ENCODE measurements around the gene PPP2R2C. TPM values are rescaled to one million over a fixed set of nuclear protein-coding genes. Genes with fewer than 3 reads are reported as not detected.

Gene PPP2R2C
- polyA plus RNA-seq, 1 donor (not counting 4 experiments of a cell fraction or from before 2014, with no cell fraction given) = 12.3 TPM

- Histone ChIP-seq H3K9me3 (ENCODE audit: control insufficient read depth, low read depth, low read length) (no peaks in the 10 kb centered on the region), H3K27me3 (ENCODE audit: control insufficient read depth, extremely low read depth, insufficient read depth, low read length) (peaks cover 6% of the 10 kb centered on the region), H3K79me2 (ENCODE audit: control insufficient read depth, insufficient read depth, low read length) (no peaks in the 10 kb centered on the region), H3K36me3 (ENCODE audit: control insufficient read depth in 2 of 2, extremely low read depth in 1 of 2, insufficient read depth in 2 of 2, low read length in 2 of 2) (no peaks in the 10 kb centered on the region), H2AFZ (ENCODE audit: control insufficient read depth, low read length) (no peak overlapping the region), H3K4me1 (ENCODE audit: control insufficient read depth, extremely low read depth, insufficient read depth, low read length) (peaks cover 19% of the 10 kb centered on the region), H3K9me1 (ENCODE audit: control insufficient read depth, extremely low read depth, insufficient read depth, low read length) (no peaks in the 10 kb centered on the region), H4K20me1 (ENCODE audit: control insufficient read depth, extremely low read depth, insufficient read depth, low read length) (no peaks in the 10 kb centered on the region), H3K27ac (ENCODE audit: control insufficient read depth, insufficient read depth, low read length) (no peak overlapping the region), H3K4me2 (ENCODE audit: control insufficient read depth, extremely low read depth, insufficient read depth, low read depth, low read length) (no peak overlapping the region), H3K4me3 (ENCODE audit: control insufficient read depth in 2 of 3, extremely low read depth in 1 of 3, insufficient read depth in 2 of 3, low read depth in 1 of 3, low read length in 3 of 3) (no peak overlapping the region), H3K9ac (ENCODE audit: control insufficient read depth, extremely low read depth, insufficient read depth, low read length) (no peak overlapping the region)
- TF ChIP-seq CTCF (optimal IDR thresholded peaks at IDR 0.05 in 1 of 3, IDR thresholded peaks at IDR 0.05 in 1 of 3, conservative IDR thresholded peaks at IDR 0.05 in 1 of 3; ENCODE audit: extremely low read depth in 1 of 3, insufficient read depth in 2 of 3, low read length in 3 of 3) (no peak), EZH2 (IDR thresholded peaks at IDR 0.05; ENCODE audit: low read length) (no peak)
- DNase-seq (ENCODE audit: low read depth, low spot score) (no peak), FAIRE-seq (no peak)
- dilution Hi-C loops (cut with MboI; ENCODE audit: extremely low pct_ligation_motif_present, low sequenced_read_pairs) = no loop called here
Measured at GRCh38 chr4:6390356-6390755, 82.1 kb downstream of the PPP2R2C start.

DNA sequence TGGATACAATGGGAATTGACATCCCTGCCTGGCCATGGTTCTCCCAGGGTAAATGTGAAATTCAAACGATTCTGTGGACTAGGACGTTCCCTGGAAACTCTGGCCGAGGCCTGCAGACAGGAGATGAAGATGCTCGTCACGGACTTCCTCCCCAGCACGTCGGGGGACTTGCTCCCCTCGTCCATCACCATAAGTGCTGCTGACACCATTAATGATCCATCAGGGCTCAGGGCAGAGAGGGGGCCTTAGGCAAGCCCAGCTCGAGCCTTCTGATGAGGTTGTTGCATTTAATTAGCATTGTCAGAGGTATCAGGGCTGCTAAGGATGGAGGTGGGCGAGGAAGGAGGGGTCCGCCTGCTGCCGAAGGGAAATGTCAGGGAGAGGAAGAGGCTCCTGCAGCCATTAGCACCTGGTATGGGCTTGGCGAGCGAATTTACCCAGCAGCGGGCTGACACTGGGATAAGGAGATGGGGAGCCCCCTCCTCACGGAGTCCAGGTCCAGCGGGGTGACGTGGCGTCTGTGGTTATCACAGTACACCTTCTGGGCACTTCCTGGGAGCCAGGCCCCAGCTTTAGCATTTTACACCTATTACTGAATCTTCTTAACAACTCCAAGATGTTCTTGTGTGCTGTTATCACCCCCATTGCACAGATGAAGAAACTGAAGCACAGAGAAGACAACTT is 83.1 kb downstream of the PPP2R2C start:
- Histone ChIP-seq H3K27me3 (ENCODE audit: control insufficient read depth, extremely low read depth, insufficient read depth, low read length) (peaks cover 4% of the 10 kb centered on the region), H3K4me3 (ENCODE audit: control insufficient read depth in 2 of 3, extremely low read depth in 1 of 3, insufficient read depth in 2 of 3, low read depth in 1 of 3, low read length in 3 of 3) (no peak overlapping the region), H3K9me3 (ENCODE audit: control insufficient read depth, low read depth, low read length) (no peaks in the 10 kb centered on the region), H3K4me2 (ENCODE audit: control insufficient read depth, extremely low read depth, insufficient read depth, low read depth, low read length) (no peak overlapping the region), H4K20me1 (ENCODE audit: control insufficient read depth, extremely low read depth, insufficient read depth, low read length) (no peaks in the 10 kb centered on the region), H2AFZ (ENCODE audit: control insufficient read depth, low read length) (no peak overlapping the region), H3K36me3 (ENCODE audit: control insufficient read depth in 2 of 2, extremely low read depth in 1 of 2, insufficient read depth in 2 of 2, low read length in 2 of 2) (no peaks in the 10 kb centered on the region), H3K79me2 (ENCODE audit: control insufficient read depth, insufficient read depth, low read length) (no peaks in the 10 kb centered on the region), H3K4me1 (ENCODE audit: control insufficient read depth, extremely low read depth, insufficient read depth, low read length) (peaks cover 19% of the 10 kb centered on the region), H3K9ac (ENCODE audit: control insufficient read depth, extremely low read depth, insufficient read depth, low read length) (no peak overlapping the region), H3K9me1 (ENCODE audit: control insufficient read depth, extremely low read depth, insufficient read depth, low read length) (no peaks in the 10 kb centered on the region), H3K27ac (ENCODE audit: control insufficient read depth, insufficient read depth, low read length) (no peak overlapping the region)
- dilution Hi-C loops (cut with MboI; ENCODE audit: extremely low pct_ligation_motif_present, low sequenced_read_pairs) = no loop called here
- DNase-seq (ENCODE audit: low read depth, low spot score) (no peak), FAIRE-seq (no peak)
- TF ChIP-seq EZH2 (IDR thresholded peaks at IDR 0.05; ENCODE audit: low read length) = no peak
- TF ChIP-seq CTCF (optimal IDR thresholded peaks at IDR 0.05 in 1 of 3, IDR thresholded peaks at IDR 0.05 in 1 of 3, conservative IDR thresholded peaks at IDR 0.05 in 1 of 3; ENCODE audit: extremely low read depth in 1 of 3, insufficient read depth in 2 of 3, low read length in 3 of 3) = no peak
